Astrocyte of the cerebellum (primary cell): ENCODE measurements around the gene ZNF579.

ENCODE experiments used
- DNase-seq: peaks from one replicate; pipeline ENCODE4 v3.0.0-alpha.2; 2011; ENCODE audit warnings: low read depth
- H3K4me3 ChIP-seq: 2 replicates; pipeline ENCODE4 v1.5.1; 2011; ENCODE audit warnings: mild to moderate bottlenecking, low read depth, low read length, moderate library complexity
- in situ Hi-C: cut with HindIII; loops from 2 replicates; pipeline ENCODE4 v1.10.0; 2017; ENCODE audit warnings: low sequenced_read_pairs
- TF ChIP-seq, protein P1 (sequence below): IDR thresholded peaks from 2 replicates; pipeline ENCODE4 v1.5.1; 2012; ENCODE audit warnings: low read length, low read depth, moderate library complexity, mild to moderate bottlenecking; ENCODE audit errors: missing control alignments

The ZNF579 gene

DNA sequence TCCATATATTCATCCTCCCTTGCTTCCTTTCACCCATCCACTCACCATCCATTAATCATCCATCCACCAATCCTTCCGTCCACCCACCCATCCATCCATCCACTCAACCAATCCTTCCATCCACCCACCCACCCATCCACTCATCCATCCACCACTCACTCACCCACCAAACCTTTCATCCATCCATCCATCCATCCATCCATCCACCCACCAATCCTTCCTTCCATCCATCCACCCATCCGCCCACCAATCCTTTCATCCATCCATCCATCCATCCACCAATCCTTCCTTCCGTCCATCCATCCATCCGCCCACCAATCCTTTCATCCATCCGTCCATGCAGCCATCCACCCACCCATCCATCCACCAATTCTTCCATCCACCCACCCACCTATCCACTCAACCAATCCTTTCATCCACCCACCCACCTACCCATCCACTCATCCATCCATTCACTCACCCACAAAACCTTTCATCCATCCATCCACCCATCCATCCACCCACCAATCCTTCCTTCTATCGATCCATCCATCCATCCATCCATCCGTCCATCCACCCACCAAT lies 38.3 kb downstream of the ZNF579 start:
- in situ Hi-C loops = no loop called here
- no peak for DNase-seq
- H3K4me3 ChIP-seq = no peak overlapping the region
- TF ChIP-seq, protein P1, sequence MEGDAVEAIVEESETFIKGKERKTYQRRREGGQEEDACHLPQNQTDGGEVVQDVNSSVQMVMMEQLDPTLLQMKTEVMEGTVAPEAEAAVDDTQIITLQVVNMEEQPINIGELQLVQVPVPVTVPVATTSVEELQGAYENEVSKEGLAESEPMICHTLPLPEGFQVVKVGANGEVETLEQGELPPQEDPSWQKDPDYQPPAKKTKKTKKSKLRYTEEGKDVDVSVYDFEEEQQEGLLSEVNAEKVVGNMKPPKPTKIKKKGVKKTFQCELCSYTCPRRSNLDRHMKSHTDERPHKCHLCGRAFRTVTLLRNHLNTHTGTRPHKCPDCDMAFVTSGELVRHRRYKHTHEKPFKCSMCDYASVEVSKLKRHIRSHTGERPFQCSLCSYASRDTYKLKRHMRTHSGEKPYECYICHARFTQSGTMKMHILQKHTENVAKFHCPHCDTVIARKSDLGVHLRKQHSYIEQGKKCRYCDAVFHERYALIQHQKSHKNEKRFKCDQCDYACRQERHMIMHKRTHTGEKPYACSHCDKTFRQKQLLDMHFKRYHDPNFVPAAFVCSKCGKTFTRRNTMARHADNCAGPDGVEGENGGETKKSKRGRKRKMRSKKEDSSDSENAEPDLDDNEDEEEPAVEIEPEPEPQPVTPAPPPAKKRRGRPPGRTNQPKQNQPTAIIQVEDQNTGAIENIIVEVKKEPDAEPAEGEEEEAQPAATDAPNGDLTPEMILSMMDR = no peak

GRCh38 chr19:55541091-55541490 lies 39.6 kb downstream of the ZNF579 start:
- no peak for DNase-seq
- in situ Hi-C loops = no loop called here
- TF ChIP-seq, protein P1 = no peak
- H3K4me3 ChIP-seq = no peak overlapping the region

DNA sequence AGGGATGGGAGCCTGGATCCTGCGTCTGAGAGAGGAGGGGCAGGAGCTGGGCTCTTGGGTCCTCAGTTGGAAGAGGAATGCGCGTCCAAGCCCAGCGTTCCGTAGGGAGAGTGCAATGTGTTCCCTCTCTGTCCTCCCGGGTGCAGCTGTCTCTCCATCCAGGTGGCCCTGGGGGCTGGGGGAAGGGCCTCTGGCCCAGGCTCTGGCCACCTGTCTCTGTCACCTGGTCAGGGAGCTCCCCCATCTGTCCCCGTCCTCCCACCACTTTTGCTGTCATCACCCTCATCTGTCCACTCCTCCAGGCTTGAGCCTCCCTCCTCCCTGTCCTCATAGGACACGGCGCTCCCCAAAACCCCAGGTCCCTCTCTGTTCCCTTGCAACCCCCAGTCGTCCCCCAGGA lies 40.0 kb downstream of the ZNF579 start:
- in situ Hi-C loops = no loop called here
- TF ChIP-seq, protein P1 = no peak
- H3K4me3 ChIP-seq = no peak overlapping the region
- no peak for DNase-seq

- TF ChIP-seq, protein P1 = no peak
- in situ Hi-C loops = no loop called here
- H3K4me3 ChIP-seq = no peak overlapping the region
- no peak for DNase-seq
Measured at GRCh38 chr19:55539090-55539984, 41.3 kb downstream of the ZNF579 start.

GRCh38 chr19:55538132-55538531 lies 42.5 kb downstream of the ZNF579 start:
- H3K4me3 ChIP-seq = no peak overlapping the region
- TF ChIP-seq, protein P1 = no peak
- no peak for DNase-seq
- in situ Hi-C loops = no loop called here

DNA sequence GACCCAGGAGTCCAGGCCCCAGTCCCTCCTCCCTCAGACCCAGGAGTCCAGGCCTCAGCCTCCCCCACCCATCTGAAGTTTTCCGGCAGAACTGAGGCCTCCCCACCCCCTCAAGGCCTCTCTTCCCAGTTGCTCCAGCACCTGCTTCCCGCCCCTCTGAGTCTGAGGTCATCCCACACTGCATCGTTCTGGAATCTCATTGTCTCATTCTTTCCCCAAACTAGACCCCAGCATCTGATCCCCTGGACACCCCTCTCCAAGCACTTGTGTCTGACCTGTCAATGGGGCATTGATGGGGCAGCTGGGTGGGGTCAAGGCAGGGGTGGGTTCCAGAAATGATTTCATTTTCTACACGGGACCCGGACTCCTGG lies 42.9 kb downstream of the ZNF579 start:
- TF ChIP-seq, protein P1 = no peak
- in situ Hi-C loops = no loop called here
- DNase-seq = no peak
- H3K4me3 ChIP-seq = no peak overlapping the region
